ENCODE data around the gene OPN4.

The OPN4 gene

DNA sequence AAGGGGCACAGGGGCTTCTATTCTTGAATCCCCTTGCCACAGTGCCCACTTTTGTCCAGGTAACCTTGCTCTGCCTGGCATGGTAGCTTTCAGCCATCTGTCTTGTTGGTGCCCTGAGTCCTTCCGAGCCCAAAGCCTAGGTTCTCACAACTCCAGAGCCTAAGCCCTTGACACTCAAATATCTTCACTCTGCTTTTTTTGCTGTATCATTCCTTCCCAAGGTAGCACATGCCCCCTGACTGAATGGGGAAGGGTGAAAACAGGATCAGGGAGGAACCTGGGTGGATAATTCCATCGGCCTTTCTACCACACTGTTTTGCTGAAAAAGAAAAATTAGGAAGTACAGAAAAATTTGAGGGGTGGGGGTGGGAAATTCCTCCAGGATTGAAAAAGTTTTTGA, 51.6 kb downstream of the OPN4 start:
- DNase-seq: no peak

DNA sequence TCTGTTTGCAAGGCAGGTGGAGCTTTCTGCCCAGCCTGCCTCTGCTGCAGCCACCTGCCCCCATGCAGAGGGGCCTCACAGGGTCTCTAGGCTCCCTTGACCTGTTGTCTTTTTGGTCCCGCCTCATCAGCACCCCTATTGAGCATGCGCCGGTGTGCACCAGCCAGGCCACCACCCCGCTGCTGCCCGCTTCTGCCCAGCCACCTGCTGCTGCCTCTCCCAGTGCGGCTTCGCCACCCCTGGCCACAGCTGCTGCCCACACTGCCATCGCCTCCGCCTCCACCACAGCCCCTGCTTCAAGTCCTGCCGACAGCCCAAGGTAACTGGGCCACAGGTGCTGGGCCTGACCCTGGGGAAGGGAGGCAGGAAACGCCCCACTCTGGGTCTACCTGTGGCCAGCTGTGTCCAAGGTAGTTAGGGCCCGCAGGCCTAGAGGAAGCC, 52.1 kb downstream of the OPN4 start:
- DNase-seq: no peak

DNA sequence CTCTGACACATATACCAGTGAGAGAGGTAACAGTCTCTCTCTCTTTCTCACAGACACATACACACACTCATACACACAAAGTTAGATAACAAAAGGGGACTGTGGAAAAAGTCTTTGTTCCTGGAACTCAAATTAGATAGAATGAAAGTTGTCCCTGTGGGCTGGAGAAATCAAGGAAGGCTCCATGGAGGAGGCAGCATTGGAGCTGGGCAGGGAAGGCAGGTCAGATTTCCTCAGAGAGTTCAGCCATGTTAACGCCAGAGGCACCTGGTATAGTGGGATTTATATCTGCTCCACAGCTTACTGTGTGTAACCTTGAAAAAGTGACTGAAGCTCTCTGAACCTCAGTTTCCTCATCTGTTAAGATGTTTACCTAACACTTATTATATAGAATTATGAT, 52.6 kb downstream of the OPN4 start:
- no peak for DNase-seq

DNA sequence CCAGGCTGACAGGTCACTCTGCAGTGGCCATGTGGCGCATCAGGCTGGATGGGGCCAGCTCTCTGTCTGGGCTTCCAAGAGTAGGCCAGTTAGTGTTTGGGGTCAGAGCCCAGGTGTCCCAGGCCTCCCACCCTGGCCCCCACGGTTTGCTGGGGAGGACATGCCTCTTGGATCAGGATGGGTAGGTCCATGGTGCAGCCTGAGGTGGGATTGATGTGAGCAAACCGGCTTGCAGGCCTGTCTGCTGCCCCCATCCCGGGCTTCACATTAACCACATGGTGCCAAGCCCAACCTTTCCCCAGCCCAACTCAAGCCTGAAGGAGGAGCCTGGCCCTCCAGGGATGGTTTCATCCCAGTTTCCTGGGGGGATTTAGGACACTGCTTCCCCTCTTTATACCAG, 53.2 kb downstream of the OPN4 start:
- no peak for DNase-seq

DNA sequence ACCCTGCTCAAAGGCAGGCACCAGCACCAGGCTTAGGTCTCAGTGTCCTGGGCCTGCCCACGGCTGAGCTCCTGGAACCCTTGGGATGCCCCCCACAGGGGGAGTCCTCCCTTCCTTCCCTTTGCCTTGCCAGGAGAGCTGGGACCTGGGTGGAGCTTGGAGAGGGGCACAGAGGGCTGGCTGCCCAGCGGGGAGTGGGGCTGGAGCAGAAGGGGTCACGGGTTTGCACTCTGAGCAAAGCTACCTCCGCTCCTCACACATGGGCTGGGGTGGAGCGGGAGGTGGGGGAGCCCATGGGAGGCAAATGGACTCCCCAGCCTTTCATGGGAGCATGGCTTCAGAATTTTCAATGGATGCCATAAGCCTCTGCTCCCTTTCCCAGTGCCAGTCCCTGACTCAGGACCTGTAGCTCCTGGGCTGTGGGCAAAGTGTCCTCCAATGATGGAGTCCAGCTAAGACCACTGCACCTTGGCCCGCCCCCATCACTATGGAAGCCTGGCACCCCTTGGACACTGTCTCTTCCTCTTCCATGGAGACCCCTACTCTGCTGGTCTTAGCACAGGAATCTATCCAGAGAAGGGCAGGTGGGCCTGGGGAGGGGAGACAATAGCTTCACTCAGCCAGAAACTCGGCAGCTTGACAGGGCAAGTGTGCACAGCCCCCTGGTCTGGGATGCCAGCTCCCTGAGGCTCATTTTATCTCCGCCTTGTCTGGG, 53.9 kb downstream of the OPN4 start:
- no peak for DNase-seq

DNA sequence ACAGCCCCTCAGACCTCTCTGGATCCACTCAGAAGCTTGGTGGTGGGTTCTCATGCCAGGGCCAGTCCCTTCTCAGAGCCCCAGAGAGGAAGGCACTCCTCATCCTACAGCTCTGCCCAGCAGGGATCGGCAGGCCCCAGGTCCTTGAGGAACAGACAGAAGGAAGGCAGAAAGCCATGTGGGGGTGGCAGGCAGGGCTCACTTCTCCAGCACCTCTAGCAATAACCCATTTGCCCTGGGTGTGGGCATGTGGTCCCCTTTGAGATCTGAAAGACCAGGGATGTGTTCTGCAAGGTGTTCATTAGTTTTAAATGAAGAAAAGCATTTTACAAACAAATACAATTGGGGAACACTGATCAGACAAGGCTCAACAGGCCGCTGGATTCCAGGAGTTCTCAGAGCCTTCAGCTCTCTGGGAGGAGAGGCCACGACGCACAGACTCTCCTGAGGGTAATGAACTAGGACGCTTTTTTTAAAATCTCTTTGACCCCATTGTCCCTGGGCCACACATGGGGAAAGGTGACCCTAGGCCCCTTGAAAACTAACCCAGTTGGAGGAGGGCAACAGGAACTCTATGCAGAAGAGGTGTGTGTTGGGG, 54.5 kb downstream of the OPN4 start:
- no peak for DNase-seq

DNA sequence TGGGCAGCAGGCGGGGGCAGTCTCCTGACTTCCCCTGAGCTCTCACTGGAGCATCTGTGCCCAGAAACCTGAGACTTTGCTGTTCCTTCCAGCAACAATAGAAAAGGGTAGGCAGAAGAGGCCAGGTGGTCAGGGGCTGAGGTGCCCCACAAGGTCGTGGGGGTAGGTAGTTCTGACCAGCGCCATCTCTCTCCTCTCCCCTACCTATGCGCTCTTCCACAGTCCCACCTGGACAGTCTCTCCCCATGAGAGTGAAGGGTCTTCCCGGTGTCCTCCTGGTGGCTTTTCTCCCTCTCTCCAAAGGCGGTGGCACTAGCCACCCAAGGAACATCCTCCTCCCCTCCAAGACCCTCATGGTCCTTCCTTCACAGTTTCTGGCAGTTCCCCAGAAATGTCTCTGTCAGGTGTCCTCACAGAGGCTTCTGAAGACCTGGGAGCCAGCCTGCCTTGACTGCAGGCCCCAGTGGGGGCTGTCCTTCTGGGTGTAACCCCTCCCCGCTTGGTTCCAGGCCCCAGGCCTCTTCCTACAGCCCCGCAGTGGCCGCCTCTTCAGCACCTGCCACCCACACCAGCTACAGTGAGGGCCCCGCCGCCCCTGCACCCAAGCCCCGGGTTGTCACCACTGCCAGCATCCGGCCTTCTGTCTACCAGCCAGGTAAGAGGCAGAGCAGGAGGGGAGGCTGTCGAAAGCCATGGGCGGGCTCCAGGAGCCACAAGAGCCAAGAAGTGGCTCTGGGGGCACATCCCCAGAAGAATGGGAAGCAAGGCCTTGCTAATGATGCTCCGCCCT, 55.2 kb downstream of the OPN4 start:
- no peak for DNase-seq

DNA sequence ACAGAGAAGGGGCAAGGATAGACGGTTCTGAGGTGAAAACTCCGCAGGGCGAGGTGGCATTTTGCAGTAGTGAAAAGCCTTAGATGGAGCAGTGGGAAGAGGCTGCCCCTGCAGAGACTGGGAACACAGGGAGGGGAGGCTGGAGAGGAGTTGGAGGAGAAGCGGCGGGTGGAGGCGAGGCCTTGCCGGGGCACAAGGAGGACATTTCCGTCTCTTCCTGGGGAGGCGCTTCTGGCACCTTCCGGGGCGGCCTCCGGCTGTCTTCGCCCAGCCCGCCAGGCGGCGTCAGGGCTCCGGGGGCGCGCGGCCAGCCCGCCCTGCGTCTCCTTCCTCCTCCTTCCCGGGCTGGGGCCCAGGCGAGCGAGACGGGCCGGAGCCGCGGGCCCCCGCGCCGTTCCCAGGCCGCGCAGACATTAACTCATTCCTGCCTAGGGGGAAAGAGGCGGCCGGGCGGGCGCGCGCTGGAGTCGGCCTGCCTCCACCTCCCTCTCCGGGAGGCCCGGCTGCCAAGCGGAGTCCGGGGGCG, 56.7 kb downstream of the OPN4 start:
- no peak for DNase-seq

DNA sequence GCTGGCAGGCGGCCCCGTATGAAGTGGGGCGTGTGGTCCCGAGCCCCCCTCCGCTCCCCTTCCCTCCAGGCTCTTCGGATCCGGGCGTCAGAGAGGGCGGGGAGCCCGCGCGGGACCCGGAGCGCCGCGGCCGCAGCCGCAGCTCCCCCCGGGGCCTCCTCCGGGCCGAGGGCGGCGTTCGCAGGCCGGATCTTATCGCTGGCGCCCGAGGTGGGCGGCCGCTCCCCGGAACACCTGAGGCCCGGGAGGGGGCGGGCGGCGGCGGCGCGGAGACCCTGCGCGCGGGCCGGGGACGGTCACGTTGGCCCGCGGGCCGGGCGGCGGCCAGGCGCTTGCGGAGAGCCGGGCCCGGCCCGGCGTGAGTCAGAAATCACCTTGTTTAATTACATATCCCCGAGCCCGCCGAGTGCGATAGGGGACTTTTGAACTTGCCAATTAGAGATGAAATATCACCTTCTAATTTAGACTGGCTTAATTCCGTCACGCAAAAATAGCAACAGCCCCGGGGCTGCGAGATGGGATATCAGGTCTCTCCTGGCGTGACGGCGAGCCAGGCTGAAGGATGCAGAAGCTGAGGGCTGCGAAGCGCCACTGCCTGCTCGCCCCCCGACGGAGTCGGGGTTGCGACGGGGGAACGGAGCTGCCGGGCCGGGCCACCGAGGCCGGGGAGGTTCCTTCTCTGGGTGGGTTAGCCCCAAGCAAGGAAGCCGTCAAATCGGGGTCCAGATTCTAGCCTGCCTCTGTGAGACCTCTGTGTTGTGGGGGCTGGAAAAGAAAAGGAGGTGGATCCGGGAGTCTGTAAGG, 57.4 kb downstream of the OPN4 start:
- no peak for DNase-seq

DNA sequence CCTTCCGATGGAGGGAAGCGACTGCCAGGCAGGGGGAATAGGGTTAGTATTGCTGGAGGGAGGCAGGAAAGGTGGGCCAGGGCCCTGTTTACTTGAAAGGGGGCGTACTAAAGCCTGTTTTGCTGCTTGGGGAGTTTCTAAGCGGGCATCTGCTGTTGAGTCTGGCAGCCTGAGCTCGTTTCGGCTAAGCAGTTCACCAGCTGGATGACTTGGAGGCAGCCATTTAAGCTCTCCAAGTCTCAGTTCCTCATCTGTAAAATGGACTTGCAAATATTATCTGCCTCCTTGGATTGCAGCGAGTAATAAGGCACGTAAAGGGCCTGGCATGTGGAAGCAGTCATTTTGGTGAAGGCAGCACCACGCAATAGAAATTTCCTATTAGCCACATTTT, 58.0 kb downstream of the OPN4 start:
- no peak for DNase-seq

DNA sequence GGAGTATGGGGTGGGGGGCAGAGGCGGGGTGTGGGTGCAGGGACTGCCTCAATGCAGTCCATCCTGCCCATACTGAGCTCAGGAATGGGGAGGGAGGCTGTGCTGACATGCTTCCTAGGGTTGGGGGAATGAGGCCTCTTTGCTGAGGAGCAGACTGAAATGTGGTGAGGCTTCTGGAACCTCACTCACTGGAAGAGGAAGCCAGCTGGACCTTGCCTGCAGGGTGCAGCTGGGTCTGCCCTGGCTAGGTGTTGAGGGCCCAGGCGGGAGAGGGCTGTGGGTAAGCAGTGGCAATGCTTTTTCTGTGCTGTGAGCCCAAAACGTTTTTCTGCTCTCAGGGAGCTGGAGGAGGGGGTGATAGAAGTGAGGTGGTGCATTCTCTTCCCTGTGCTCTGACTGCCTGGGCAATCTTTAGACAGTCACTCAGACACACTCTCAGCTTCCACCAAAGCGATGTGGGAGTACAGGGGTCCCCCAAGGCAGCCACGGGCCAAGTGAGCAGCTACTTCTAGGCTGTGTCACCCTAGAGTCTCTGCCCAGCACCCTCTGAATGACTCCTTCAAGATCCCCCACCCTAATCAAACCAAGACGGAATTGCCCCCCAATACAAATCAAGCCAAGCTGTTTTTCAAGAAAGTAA, 60.9 kb downstream of the OPN4 start:
- DNase-seq: no peak

DNA sequence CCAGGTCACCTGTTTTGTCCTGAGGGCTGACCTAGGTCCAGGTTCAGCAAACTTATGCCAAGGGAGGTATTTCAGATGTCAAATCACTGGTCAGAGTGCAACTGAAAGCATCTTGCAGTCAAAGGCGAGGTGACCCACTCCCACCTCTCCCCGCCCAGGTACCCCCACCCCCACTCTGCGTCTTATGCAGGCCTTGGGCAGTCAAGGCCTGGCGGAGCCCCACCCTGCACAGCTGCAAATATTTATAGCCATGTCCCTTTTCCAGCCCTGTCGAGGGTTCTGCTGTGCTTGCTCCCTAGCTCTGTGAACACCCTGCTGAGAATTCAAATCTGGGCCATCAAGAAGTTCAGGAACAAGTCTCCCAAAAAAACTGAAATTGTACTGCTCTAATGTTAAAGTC, 61.5 kb downstream of the OPN4 start:
- no peak for DNase-seq

Data from NCI-H446 treated with DMSO at 0.1 percent for 48 hours (cell line).